Spleen (tissue), 7 donors: ENCODE data around the gene SBK3.

ENCODE experiments used
- POLR2A ChIP-seq, 3 donors: fragments of 450-650 bp; IDR thresholded peaks; one replicate each; pipeline ENCODE4 v1.5.1; 2017; ENCODE audit warnings: antibody characterized with exemption in 3 of 3, mild to moderate bottlenecking in 1 of 3
- POLR2AphosphoS5 ChIP-seq, 3 donors: sonication (generic); formaldehyde crosslinking; IDR thresholded peaks; one replicate each; pipeline ENCODE4 v1.5.1; 2017; ENCODE audit warnings: antibody characterized with exemption in 3 of 3
- TF ChIP-seq, protein P1 (sequence below), 11 experiments: fragments of 200-600 bp in 7 of 11; fragments of 450-650 bp in 4 of 11; sonication (generic) in 4 of 11; IDR thresholded peaks in 8 of 11; conservative IDR thresholded peaks in 3 of 11; 1 replicate in 7 of 11; 2 replicates in 4 of 11; pipeline versions ENCODE4 v1.4.0 to v1.8.0; 2016 to 2021; ENCODE audit warnings: antibody characterized with exemption in 11 of 11, inconsistent platforms in 4 of 11, mild to moderate bottlenecking in 1 of 11
- donor health status: DM: no; HTN: no; CAD: no; lungs with moderate emphysema.
- donor health status: DM: no; HTN: no; CAD: no.
- donor health status: DM: no; HTN: no; CAD: no.

DNA sequence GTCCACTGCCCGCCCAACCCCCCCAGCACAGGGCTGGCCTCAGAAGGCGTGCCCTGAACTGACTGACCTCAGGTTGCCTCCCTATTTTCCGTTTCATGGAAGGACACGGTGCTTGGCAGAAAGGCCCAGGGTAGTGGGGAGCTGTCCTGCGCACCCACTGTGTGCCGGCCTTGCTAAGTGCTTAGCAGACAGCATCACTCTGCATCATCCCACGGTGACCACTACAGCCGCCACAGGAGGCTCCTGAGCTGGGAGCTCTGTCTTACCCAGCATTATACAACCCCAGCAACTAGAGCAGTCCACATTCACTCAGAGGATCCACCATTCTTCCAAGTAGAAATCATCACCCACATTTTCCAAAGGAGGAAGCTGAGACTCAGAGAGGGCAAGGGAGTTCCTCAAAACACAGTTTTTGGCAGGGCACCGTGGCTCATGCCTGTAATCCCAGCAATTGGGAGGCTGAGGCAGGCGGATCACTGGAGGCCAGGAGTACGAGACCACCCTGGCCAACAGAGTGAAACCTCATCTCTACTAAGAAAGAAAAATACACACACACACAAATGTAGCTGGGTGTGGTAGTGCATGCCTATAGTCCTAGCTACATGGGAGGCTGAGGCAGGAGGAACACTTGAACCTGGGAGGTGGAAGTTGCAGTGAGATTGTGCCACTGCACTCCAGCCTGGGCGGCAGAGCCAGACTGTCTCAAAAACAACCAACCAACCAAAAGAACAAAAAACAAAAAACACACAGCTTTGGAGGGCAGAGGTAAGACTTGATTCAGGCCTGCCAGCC is 10.0 kb downstream of the SBK3 start:
- TF ChIP-seq POLR2A (IDR thresholded peaks at IDR 0.05), result no peak
- TF ChIP-seq, protein P1, sequence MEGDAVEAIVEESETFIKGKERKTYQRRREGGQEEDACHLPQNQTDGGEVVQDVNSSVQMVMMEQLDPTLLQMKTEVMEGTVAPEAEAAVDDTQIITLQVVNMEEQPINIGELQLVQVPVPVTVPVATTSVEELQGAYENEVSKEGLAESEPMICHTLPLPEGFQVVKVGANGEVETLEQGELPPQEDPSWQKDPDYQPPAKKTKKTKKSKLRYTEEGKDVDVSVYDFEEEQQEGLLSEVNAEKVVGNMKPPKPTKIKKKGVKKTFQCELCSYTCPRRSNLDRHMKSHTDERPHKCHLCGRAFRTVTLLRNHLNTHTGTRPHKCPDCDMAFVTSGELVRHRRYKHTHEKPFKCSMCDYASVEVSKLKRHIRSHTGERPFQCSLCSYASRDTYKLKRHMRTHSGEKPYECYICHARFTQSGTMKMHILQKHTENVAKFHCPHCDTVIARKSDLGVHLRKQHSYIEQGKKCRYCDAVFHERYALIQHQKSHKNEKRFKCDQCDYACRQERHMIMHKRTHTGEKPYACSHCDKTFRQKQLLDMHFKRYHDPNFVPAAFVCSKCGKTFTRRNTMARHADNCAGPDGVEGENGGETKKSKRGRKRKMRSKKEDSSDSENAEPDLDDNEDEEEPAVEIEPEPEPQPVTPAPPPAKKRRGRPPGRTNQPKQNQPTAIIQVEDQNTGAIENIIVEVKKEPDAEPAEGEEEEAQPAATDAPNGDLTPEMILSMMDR (IDR thresholded peaks at IDR 0.05 in 8 of 11, conservative IDR thresholded peaks at IDR 0.05 in 3 of 11), result no peak
- TF ChIP-seq POLR2AphosphoS5 (IDR thresholded peaks at IDR 0.05), result no peak
